ENCODE data around the gene PLIN4. TPM values are rescaled to one million over a fixed set of nuclear protein-coding genes. Genes with fewer than 3 reads are reported as not detected.

PLIN4 gene
- total RNA-seq, 2 experiments from 2014 or later = 0.13 to 0.32 TPM

GRCh38 chr19:4533334-4533733 is 15.0 kb upstream of the PLIN4 start:
- intact Hi-C loops (cut with micrococcal nuclease; ENCODE audit: unreplicated experiment) = no loop called here
- Histone ChIP-seq H4K20me1 (ENCODE audit: insufficient read depth, low read length) (no peaks in the 10 kb centered on the region), H3K9me2 (ENCODE audit: insufficient read depth, low read length) (no peaks in the 10 kb centered on the region), H3K9me3 (ENCODE audit: low read length) (no peaks in the 10 kb centered on the region), H3K4me2 (ENCODE audit: low read length) (no peak overlapping the region), H3K27ac (ENCODE audit: low read depth, low read length, poor library complexity, severe bottlenecking) (no peak overlapping the region), H2AFZ (ENCODE audit: low read length) (no peak overlapping the region), H3K36me3 (ENCODE audit: insufficient read depth, low read length) (no peaks in the 10 kb centered on the region), H3K79me2 (ENCODE audit: insufficient read depth, low read depth, low read length) (no peaks in the 10 kb centered on the region), H3K4me3 (ENCODE audit: low read depth, low read length, poor library complexity, severe bottlenecking) (no peak overlapping the region), H3K4me1 (ENCODE audit: insufficient read depth, low read length, poor library complexity, severe bottlenecking) (peaks cover 14% of the 10 kb centered on the region)
- CTCF ChIA-PET (ENCODE audit: unreplicated experiment) = no interaction called here
- POLR2A ChIA-PET = no interaction called here
- no peak for TF ChIP-seq CTCF (conservative IDR thresholded peaks at IDR 0.05; ENCODE audit: low read length)
- no TSS peak for BruUV-seq (replicated peaks)
- no peak for DNase-seq (ENCODE audit: low spot score)

- POLR2A ChIA-PET = no interaction called here
- H3K4me1 ChIP-seq (ENCODE audit: insufficient read depth, low read length, poor library complexity, severe bottlenecking) = peaks cover 14% of the 10 kb centered on the region
- BruUV-seq (replicated peaks) = no TSS peak
These were observed 13.4 kb upstream of the PLIN4 start for GRCh38 chr19:4531562-4532165.

More at GRCh38 chr19:4531562-4532165, 13.4 kb upstream of the PLIN4 start:
- intact Hi-C loops (cut with micrococcal nuclease; ENCODE audit: unreplicated experiment) = no loop called here
- Histone ChIP-seq H3K9me2 (ENCODE audit: insufficient read depth, low read length) (no peaks in the 10 kb centered on the region), H3K9me3 (ENCODE audit: low read length) (no peaks in the 10 kb centered on the region), H3K4me2 (ENCODE audit: low read length) (no peak overlapping the region), H3K27ac (ENCODE audit: low read depth, low read length, poor library complexity, severe bottlenecking) (no peak overlapping the region), H3K4me3 (ENCODE audit: low read depth, low read length, poor library complexity, severe bottlenecking) (no peak overlapping the region), H3K36me3 (ENCODE audit: insufficient read depth, low read length) (no peaks in the 10 kb centered on the region), H2AFZ (ENCODE audit: low read length) (no peak overlapping the region), H4K20me1 (ENCODE audit: insufficient read depth, low read length) (no peaks in the 10 kb centered on the region), H3K79me2 (ENCODE audit: insufficient read depth, low read depth, low read length) (no peaks in the 10 kb centered on the region)
- CTCF ChIA-PET (ENCODE audit: unreplicated experiment) = no interaction called here
- no peak for TF ChIP-seq EZH2phosphoT487 (IDR thresholded peaks at IDR 0.05; ENCODE audit: borderline replicate concordance, low read depth, low read length)
- no peak for TF ChIP-seq CTCF (conservative IDR thresholded peaks at IDR 0.05; ENCODE audit: low read length)
- no peak for DNase-seq (ENCODE audit: low spot score)
